K562 (cell line): Measurements from ENCODE around the gene HCN3. TPM values are rescaled to one million over a fixed set of nuclear protein-coding genes. Genes with fewer than 3 reads are reported as not detected.

ENCODE experiments used
- ATF7 ChIP-seq: fragments of 450-650 bp; IDR thresholded peaks from 2 replicates; pipeline ENCODE4 v1.7.1; 2014; ENCODE audit warnings: mild to moderate bottlenecking, moderate library complexity
- BRD4 ChIP-seq: fragments of 200-600 bp; sonication (generic); IDR thresholded peaks from 2 replicates; pipeline ENCODE4 v1.6.1; 2017; ENCODE audit warnings: inconsistent platforms
- CC2D1A ChIP-seq: fragments of 450-650 bp; IDR thresholded peaks from 2 replicates; pipeline ENCODE4 v1.6.1; 2017; ENCODE audit warnings: mild to moderate bottlenecking
- CREM ChIP-seq: IDR thresholded peaks from 2 replicates; pipeline ENCODE4 v1.6.1; 2014; ENCODE audit warnings: antibody characterized with exemption, low read depth
- DDX20 ChIP-seq: fragments of 450-650 bp; IDR thresholded peaks from 2 replicates; pipeline ENCODE4 v1.6.1; 2016; ENCODE audit warnings: missing genetic modification characterization, low read depth, mild to moderate bottlenecking, missing compliant biosample characterization, moderate library complexity
- ERF ChIP-seq: fragments of 450-650 bp; formaldehyde crosslinking; IDR thresholded peaks from 2 replicates; pipeline ENCODE4 v1.4.0; 2020; ENCODE audit warnings: mild to moderate bottlenecking, mixed read lengths
- HSF4 ChIP-seq: fragments of 250-450 bp; sonication (Bioruptor Pico); IDR thresholded peaks from 2 replicates; pipeline ENCODE4 v2.1.2; 2022; ENCODE audit warnings: mild to moderate bottlenecking, moderate library complexity, borderline replicate concordance
- KLF13 ChIP-seq: fragments of 450-650 bp; IDR thresholded peaks from 2 replicates; pipeline ENCODE4 v1.6.1; 2016; ENCODE audit warnings: missing genetic modification characterization, low read depth, mild to moderate bottlenecking, missing compliant biosample characterization, moderate library complexity, borderline replicate concordance
- LCOR ChIP-seq: sonication (generic); formaldehyde crosslinking; IDR thresholded peaks from 2 replicates; pipeline ENCODE4 v1.8.0; 2022; ENCODE audit warnings: mild to moderate bottlenecking, missing genetic modification reagents
- LEF1 ChIP-seq: fragments of 450-650 bp; IDR thresholded peaks from 2 replicates; pipeline ENCODE4 v1.6.1; 2016; ENCODE audit warnings: mild to moderate bottlenecking
- MXI1 ChIP-seq: IDR thresholded peaks from 2 replicates; pipeline ENCODE4 v1.6.1; 2011; ENCODE audit warnings: low read depth, mild to moderate bottlenecking, improper control_type of control experiment, low read length
- NCOA4 ChIP-seq: fragments of 450-650 bp; IDR thresholded peaks from 2 replicates; pipeline ENCODE4 v1.6.1; 2018; ENCODE audit warnings: mild to moderate bottlenecking; ENCODE audit not compliant: partially characterized antibody
- NFIX ChIP-seq: fragments of 250-450 bp; sonication (Bioruptor Pico); IDR thresholded peaks from 2 replicates; pipeline ENCODE4 v1.4.0; 2020; ENCODE audit warnings: low read depth, mild to moderate bottlenecking, moderate library complexity
- OTX1 ChIP-seq: fragments of 450-650 bp; formaldehyde crosslinking; IDR thresholded peaks from 2 replicates; pipeline ENCODE4 v1.4.0; 2022; ENCODE audit warnings: mild to moderate bottlenecking
- PHF20 ChIP-seq: fragments of 450-650 bp; IDR thresholded peaks from 2 replicates; pipeline ENCODE4 v1.6.1; 2018; ENCODE audit not compliant: partially characterized antibody
- PHTF2 ChIP-seq: fragments of 250-450 bp; sonication (Bioruptor Pico); IDR thresholded peaks from 2 replicates; pipeline ENCODE4 v1.5.0; 2021; ENCODE audit warnings: mild to moderate bottlenecking
- PTRF ChIP-seq: fragments of 450-650 bp; IDR thresholded peaks from 2 replicates; pipeline ENCODE4 v1.6.1; 2016; ENCODE audit warnings: mild to moderate bottlenecking, missing genetic modification characterization, missing compliant biosample characterization
- RBM14 ChIP-seq: fragments of 200-400 bp; formaldehyde crosslinking; IDR thresholded peaks from 2 replicates; pipeline ENCODE4 v1.6.1; 2018; ENCODE audit warnings: low read depth, mild to moderate bottlenecking, low read length, moderate library complexity, borderline replicate concordance; ENCODE audit not compliant: insufficient read depth
- STAT5A ChIP-seq: IDR thresholded peaks from 2 replicates; pipeline ENCODE4 v1.6.1; 2012; ENCODE audit warnings: low read length, inconsistent platforms, borderline replicate concordance
- STAT5B ChIP-seq: fragments of 250-450 bp; sonication (Bioruptor Pico); IDR thresholded peaks from 2 replicates; pipeline ENCODE4 v1.8.0; 2021; ENCODE audit warnings: mild to moderate bottlenecking, inconsistent platforms
- TAF7 ChIP-seq: fragments of 450-650 bp; IDR thresholded peaks from 2 replicates; pipeline ENCODE4 v1.6.1; 2016; ENCODE audit warnings: missing genetic modification characterization, missing compliant biosample characterization
- TARDBP ChIP-seq: fragments of 450-650 bp; IDR thresholded peaks from 2 replicates; pipeline ENCODE4 v1.6.1; 2016
- ZKSCAN8 ChIP-seq: fragments of 200-800 bp; sonication (Bioruptor generic); IDR thresholded peaks from 2 replicates; pipeline ENCODE4 v1.6.1; 2016; ENCODE audit warnings: missing genetic modification characterization, missing compliant biosample characterization
- ZNF133 ChIP-seq: fragments of 250-450 bp; sonication (Bioruptor Pico); IDR thresholded peaks from 2 replicates; pipeline ENCODE4 v1.4.0; 2020; ENCODE audit warnings: mild to moderate bottlenecking
- ZNF143 ChIP-seq: sonication (generic); formaldehyde crosslinking; IDR thresholded peaks from 2 replicates; pipeline ENCODE4 v1.9.0; 2022; ENCODE audit warnings: mild to moderate bottlenecking, missing genetic modification reagents
- ZNF274 ChIP-seq: IDR thresholded peaks from 2 replicates; pipeline ENCODE4 v1.6.1; 2011; ENCODE audit warnings: low read depth, mild to moderate bottlenecking, low read length, moderate library complexity, borderline replicate concordance
- ZNF311 ChIP-seq: fragments of 250-450 bp; sonication (Bioruptor Pico); IDR thresholded peaks from 2 replicates; pipeline ENCODE4 v1.4.0; 2020; ENCODE audit warnings: mild to moderate bottlenecking, moderate library complexity
- ZNF717 ChIP-seq: fragments of 250-450 bp; sonication (Bioruptor Pico); IDR thresholded peaks from 2 replicates; pipeline ENCODE4 v1.5.0; 2021
- ZNF766 ChIP-seq: fragments of 200-800 bp; sonication (Bioruptor generic); conservative IDR thresholded peaks from 2 replicates; pipeline ENCODE4 v1.6.1; 2016; ENCODE audit warnings: missing genetic modification characterization, missing compliant biosample characterization
- ZNF79 ChIP-seq: fragments of 250-450 bp; sonication (Bioruptor Pico); IDR thresholded peaks from 2 replicates; pipeline ENCODE4 v1.4.0; 2020; ENCODE audit warnings: low read depth, mild to moderate bottlenecking, moderate library complexity
- ZSCAN32 ChIP-seq: fragments of 450-650 bp; formaldehyde crosslinking; IDR thresholded peaks from 2 replicates; pipeline ENCODE4 v1.4.0; 2020; ENCODE audit warnings: mild to moderate bottlenecking, moderate library complexity
- polyA plus RNA-seq, 8 experiments: library from polyadenylated mRNA; depleted of rRNA in 4 of 8; stranded (reverse) in 5 of 8; unstranded in 3 of 8; fragments of >200 nt; fragmentation: Nextera tagmentation in 2 of 8; fragmentation: Illumina TruSeq in 1 of 8; extraction: Ambion mirVana in 2 of 8; extraction: Trizol in 1 of 8; gene quantifications; 2 replicates each; pipeline versions ENCODE4 v1.2.1 to v1.2.3, GENCODE V29; 2011 to 2014; ENCODE audit warnings: inconsistent platforms in 1 of 8, missing spikeins in 1 of 8
- total RNA-seq, 7 experiments: library from RNA; depleted of rRNA in 6 of 7; stranded (reverse); fragments of >200 nt in 6 of 7; fragmentation: Illumina TruSeq in 2 of 7; extraction: Trizol in 2 of 7; gene quantifications; 2 replicates each; pipeline versions ENCODE4 v1.2.1 to v1.2.3, GENCODE V29; 2011 to 2021; ENCODE audit warnings: low replicate concordance in 1 of 7
- TF ChIP-seq, protein P1 (sequence below): fragments of 250-450 bp; sonication (Bioruptor Pico); IDR thresholded peaks from 2 replicates; pipeline ENCODE4 v1.4.0; 2020; ENCODE audit warnings: borderline replicate concordance
- TF ChIP-seq, protein P2 (sequence below): fragments of 450-650 bp; IDR thresholded peaks from 2 replicates; pipeline ENCODE4 v1.6.1; 2016; ENCODE audit warnings: low read depth, mild to moderate bottlenecking, moderate library complexity

The HCN3 gene
- total and polyA plus RNA-seq, 9 of the 15 experiments (the other 6 are each of a cell fraction or from before 2014, with no cell fraction given), result 0.91 to 9.7 (median 3.9) TPM

DNA sequence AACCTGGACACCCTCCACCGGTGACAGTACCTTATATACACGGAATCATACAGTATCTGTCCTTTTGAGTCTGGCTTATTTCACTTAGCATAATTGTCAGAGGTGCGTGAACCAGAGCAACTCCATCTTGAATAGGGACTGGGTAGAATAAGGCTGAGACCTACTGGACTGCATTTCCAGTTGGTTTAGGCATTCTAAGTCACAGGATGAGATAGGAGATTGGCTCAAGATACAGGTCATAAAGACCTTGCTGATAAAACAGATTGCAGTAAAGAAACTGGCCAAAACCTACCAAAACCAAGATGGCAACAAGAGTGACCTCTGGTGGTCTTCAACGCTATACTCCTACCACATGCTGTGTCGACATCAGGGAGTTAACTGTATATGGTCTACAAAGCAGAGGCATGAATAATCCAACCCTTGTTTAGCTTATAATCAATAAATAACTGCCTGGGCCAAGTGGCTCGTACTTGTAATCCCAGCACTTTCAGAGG, 30.0 kb downstream of the HCN3 start (continued):
- TF ChIP-seq TAF7 (tag), result peak; percentile 91
- 0 out of 2 replicates have a peak, but pooled peaks have one; percentile 58 for TF ChIP-seq ZNF717 (CRISPR knock-in tag)
- no peak for TF ChIP-seq CC2D1A
- TF ChIP-seq BRD4, result no peak
- TF ChIP-seq ERF (CRISPR knock-in tag), result peak; percentile 98
- TF ChIP-seq ZNF274, result no peak
- TF ChIP-seq, protein P1, sequence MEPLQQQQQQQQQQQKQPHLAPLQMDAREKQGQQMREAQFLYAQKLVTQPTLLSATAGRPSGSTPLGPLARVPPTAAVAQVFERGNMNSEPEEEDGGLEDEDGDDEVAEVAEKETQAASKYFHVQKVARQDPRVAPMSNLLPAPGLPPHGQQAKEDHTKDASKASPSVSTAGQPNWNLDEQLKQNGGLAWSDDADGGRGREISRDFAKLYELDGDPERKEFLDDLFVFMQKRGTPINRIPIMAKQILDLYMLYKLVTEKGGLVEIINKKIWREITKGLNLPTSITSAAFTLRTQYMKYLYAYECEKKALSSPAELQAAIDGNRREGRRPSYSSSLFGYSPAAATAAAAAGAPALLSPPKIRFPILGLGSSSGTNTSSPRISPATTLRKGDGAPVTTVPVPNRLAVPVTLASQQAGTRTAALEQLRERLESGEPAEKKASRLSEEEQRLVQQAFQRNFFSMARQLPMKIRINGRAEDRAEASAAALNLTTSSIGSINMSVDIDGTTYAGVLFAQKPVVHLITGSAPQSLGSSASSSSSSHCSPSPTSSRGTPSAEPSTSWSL (CRISPR knock-in tag), result peak; percentile 73; the same call in 1 of the 2 replicates
- TF ChIP-seq LCOR (CRISPR knock-in tag), result peak; percentile 21; the same call in 1 of the 2 replicates
- TF ChIP-seq PHTF2 (CRISPR knock-in tag), result peak; percentile 83; the same call in 1 of the 2 replicates
- no peak for TF ChIP-seq MXI1
- TF ChIP-seq TARDBP, result no peak
- TF ChIP-seq PTRF (tag), result peak; percentile 97
- peak; percentile 96 for TF ChIP-seq ZNF311 (CRISPR knock-in tag)
- peak; percentile 59 for TF ChIP-seq NFIX (CRISPR knock-in tag)
- TF ChIP-seq STAT5B (CRISPR knock-in tag), result peak; percentile 79; the same call in 1 of the 2 replicates
- peak; percentile 92 for TF ChIP-seq ZNF766 (CRISPR knock-in tag)
- TF ChIP-seq ZSCAN32 (CRISPR knock-in tag), result peak; percentile 9; the same call in 1 of the 2 replicates
- TF ChIP-seq ZNF79 (CRISPR knock-in tag), result peak; percentile 91
- TF ChIP-seq, protein P2, sequence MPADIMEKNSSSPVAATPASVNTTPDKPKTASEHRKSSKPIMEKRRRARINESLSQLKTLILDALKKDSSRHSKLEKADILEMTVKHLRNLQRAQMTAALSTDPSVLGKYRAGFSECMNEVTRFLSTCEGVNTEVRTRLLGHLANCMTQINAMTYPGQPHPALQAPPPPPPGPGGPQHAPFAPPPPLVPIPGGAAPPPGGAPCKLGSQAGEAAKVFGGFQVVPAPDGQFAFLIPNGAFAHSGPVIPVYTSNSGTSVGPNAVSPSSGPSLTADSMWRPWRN, result no peak
- TF ChIP-seq DDX20 (tag), result peak; percentile 96
- TF ChIP-seq PHF20, result no peak
- TF ChIP-seq OTX1 (CRISPR knock-in tag), result peak; percentile 94
- TF ChIP-seq ZNF143, result no peak
- peak; percentile 61 for TF ChIP-seq CREM
- TF ChIP-seq ZKSCAN8 (CRISPR knock-in tag), result peak; percentile 85
- peak; percentile 92 for TF ChIP-seq KLF13 (tag)
- TF ChIP-seq RBM14, result no peak
- no peak for TF ChIP-seq LEF1
- no peak for TF ChIP-seq NCOA4
- peak; percentile 93; the same call in 1 of the 2 replicates for TF ChIP-seq HSF4 (CRISPR knock-in tag)
- TF ChIP-seq STAT5A, result no peak
- TF ChIP-seq ZNF133, result peak; percentile 90
- TF ChIP-seq ATF7, result no peak
